ENCODE results near the gene PRR13. TPM values are rescaled to one million over a fixed set of nuclear protein-coding genes. Genes with fewer than 3 reads are reported as not detected.
"Not testable (repeated sequence)": the region's sequence is repeated elsewhere in the genome, so short reads cannot be mapped to it uniquely, and the experiment has no call there.

Gene PRR13
- total RNA-seq, 1 donor: 60.0 TPM

- TF ChIP-seq CTCF (IDR thresholded peaks at IDR 0.05; ENCODE audit: insufficient read depth, low read depth, low read length): no peak
- DNase-seq (ENCODE audit: low read depth): no peak
- no peak overlapping the region for H3K4me3 ChIP-seq (ENCODE audit: low read depth, low read length)
These were observed 23.3 kb upstream of the PRR13 start for GRCh38 chr12:53418221-53418620.

GRCh38 chr12:53419756-53420155 lies 21.8 kb upstream of the PRR13 start:
- H3K4me3 ChIP-seq (ENCODE audit: low read depth, low read length): no peak overlapping the region
- TF ChIP-seq CTCF (IDR thresholded peaks at IDR 0.05; ENCODE audit: insufficient read depth, low read depth, low read length): no peak
- DNase-seq (ENCODE audit: low read depth): no peak

GRCh38 chr12:53422247-53422646 lies 19.3 kb upstream of the PRR13 start:
- DNase-seq (ENCODE audit: low read depth); H3K4me3 ChIP-seq (ENCODE audit: low read depth, low read length): not testable (repeated sequence)

- TF ChIP-seq CTCF (IDR thresholded peaks at IDR 0.05; ENCODE audit: insufficient read depth, low read depth, low read length): no peak
- no peak for DNase-seq (ENCODE audit: low read depth)
- H3K4me3 ChIP-seq (ENCODE audit: low read depth, low read length): no peak within 1 kb of the TSS
These were observed 17.9 kb upstream of the PRR13 start, which contains the start of gene AMHR2 for GRCh38 chr12:53423597-53423996. Gene AMHR2 (plus strand): TSS chr12:53423855. CDS start chr12:53423935, 80 bp downstream.

GRCh38 chr12:53424626-53425514 lies 16.7 kb upstream of the PRR13 start:
- H3K4me3 ChIP-seq (ENCODE audit: low read depth, low read length): no peak overlapping the region
- TF ChIP-seq CTCF (IDR thresholded peaks at IDR 0.05; ENCODE audit: insufficient read depth, low read depth, low read length): no peak
- DNase-seq (ENCODE audit: low read depth): no peak

- DNase-seq (ENCODE audit: low read depth): no peak
- no peak for TF ChIP-seq CTCF (IDR thresholded peaks at IDR 0.05; ENCODE audit: insufficient read depth, low read depth, low read length)
- H3K4me3 ChIP-seq (ENCODE audit: low read depth, low read length): no peak overlapping the region
These were observed 15.9 kb upstream of the PRR13 start for GRCh38 chr12:53425515-53426150.

- H3K4me3 ChIP-seq (ENCODE audit: low read depth, low read length): no peak overlapping the region
- TF ChIP-seq CTCF (IDR thresholded peaks at IDR 0.05; ENCODE audit: insufficient read depth, low read depth, low read length): no peak
- peak; percentile 53 for DNase-seq (ENCODE audit: low read depth)
These were observed 13.5 kb upstream of the PRR13 start for GRCh38 chr12:53427905-53428594.

Measured in fibroblast of villous mesenchyme (primary cell).